PC-3 (cell line): Measurements from ENCODE around the gene CEBPA. TPM values are rescaled to one million over a fixed set of nuclear protein-coding genes. Genes with fewer than 3 reads are reported as not detected.

ENCODE experiments used
- ATAC-seq: fragments of 200-7000 bp; cut with Tn5 transposase; 2 replicates; pipeline ENCODE4 v1.9.1; 2020; ENCODE audit warnings: mild to moderate bottlenecking, moderate library complexity
- BruUV-seq: library from RNA; stranded (reverse); fragments of 400-500 nt; replicated peaks from 2 replicates; lab custom pipeline; 2021; lab: Mats Ljungman, UMichigan
- CTCF ChIA-PET: fragments of 300-600 bp; sonication (Branson Sonifier 250); formaldehyde crosslinking; loops from one replicate; lab custom pipeline; 2022; ENCODE audit warnings: antibody characterized with exemption; lab: Charles Lee
- POLR2A ChIA-PET: fragments of 300-600 bp; sonication (Branson Sonifier 250); formaldehyde crosslinking; loops from one replicate; lab custom pipeline; 2022; ENCODE audit warnings: antibody characterized with exemption; ENCODE audit not compliant: unreplicated experiment; lab: Charles Lee
- DNase-seq: peaks from one replicate; pipeline ENCODE4 v3.0.0-alpha.2; 2015
- H2AFZ ChIP-seq: fragments of 300-600 bp; sonication (generic); 2 replicates; pipeline ENCODE4 v1.6.0; 2016; ENCODE audit warnings: antibody characterized with exemption, low read length
- H3F3A ChIP-seq: fragments of 300-600 bp; sonication (generic); one replicate; pipeline ENCODE4 v1.6.0; 2017; ENCODE audit warnings: antibody characterized with exemption, low read length, control low read depth, mild to moderate bottlenecking; ENCODE audit not compliant: unreplicated experiment
- H3K27ac ChIP-seq: fragments of 300-600 bp; sonication (generic); 2 replicates; pipeline ENCODE4 v1.5.1; 2016; ENCODE audit warnings: mild to moderate bottlenecking, low read length
- H3K27me3 ChIP-seq: fragments of 300-600 bp; sonication (generic); 2 replicates; pipeline ENCODE4 v1.6.1; 2016; ENCODE audit warnings: low read length, mixed read lengths
- H3K36me3 ChIP-seq: fragments of 300-600 bp; sonication (generic); 2 replicates; pipeline ENCODE4 v1.6.1; 2016; ENCODE audit warnings: low read depth, mixed run types, low read length, mixed read lengths
- H3K4me1 ChIP-seq: fragments of 300-600 bp; sonication (generic); 2 replicates; pipeline ENCODE4 v1.5.1; 2016; ENCODE audit warnings: low read length; ENCODE audit not compliant: insufficient read depth
- H3K4me2 ChIP-seq: fragments of 300-600 bp; sonication (generic); 2 replicates; pipeline ENCODE4 v1.6.0; 2016; ENCODE audit warnings: low read length
- H3K4me3 ChIP-seq: fragments of 300-600 bp; sonication (generic); 2 replicates; pipeline ENCODE4 v1.5.1; 2016; ENCODE audit warnings: mild to moderate bottlenecking, low read length, mixed read lengths
- H3K79me2 ChIP-seq: fragments of 300-600 bp; sonication (generic); 2 replicates; pipeline ENCODE4 v1.6.1; 2017; ENCODE audit warnings: low read length, mixed read lengths
- H3K9ac ChIP-seq: fragments of 300-600 bp; sonication (generic); 2 replicates; pipeline ENCODE4 v1.6.0; 2016; ENCODE audit warnings: mild to moderate bottlenecking, low read length
- H3K9me2 ChIP-seq: fragments of 300-600 bp; sonication (generic); replicated peaks from 2 replicates; pipeline ENCODE4 v1.6.1; 2016; ENCODE audit warnings: mixed run types, low read length, mixed read lengths
- H3K9me3 ChIP-seq: fragments of 300-600 bp; sonication (generic); 2 replicates; pipeline ENCODE4 v1.6.1; 2016; ENCODE audit warnings: low read length, mixed read lengths
- H4K20me1 ChIP-seq: fragments of 300-600 bp; sonication (generic); 2 replicates; pipeline ENCODE4 v1.6.1; 2016; ENCODE audit warnings: low read length, mixed read lengths
- CTCF ChIP-seq: fragments of 300-600 bp; sonication (generic); conservative IDR thresholded peaks from 2 replicates; pipeline ENCODE4 v1.5.1; 2017; ENCODE audit warnings: antibody characterized with exemption, low read depth, mild to moderate bottlenecking, low read length
- EZH2 ChIP-seq: fragments of 300-600 bp; sonication (generic); IDR thresholded peaks from one replicate; pipeline ENCODE4 v1.6.1; 2017; ENCODE audit warnings: antibody characterized with exemption, mild to moderate bottlenecking, low read length; ENCODE audit not compliant: unreplicated experiment
- EZH2phosphoT487 ChIP-seq: fragments of 300-600 bp; sonication (generic); IDR thresholded peaks from 2 replicates; pipeline ENCODE4 v1.6.1; 2018; ENCODE audit warnings: mild to moderate bottlenecking, antibody characterized with exemption, low read length, borderline replicate concordance
- intact Hi-C: fragments of 100-400 bp; cut with micrococcal nuclease; formaldehyde crosslinking; loops from 2 replicates; pipeline ENCODE4 v1.9.0; 2023
- total RNA-seq: library from RNA; depleted of rRNA; stranded (reverse); fragments of >200 nt; gene quantifications from 2 replicates; pipeline ENCODE4 v1.2.3, GENCODE V29; 2014

CEBPA gene
- total RNA-seq, 1 experiment from 2014 or later, result 2.9 TPM

- TF ChIP-seq EZH2, result no peak
- TF ChIP-seq EZH2phosphoT487, result no peak
- TF ChIP-seq CTCF, result no peak
- intact Hi-C loops, result no loop called here
- POLR2A ChIA-PET, result no interaction called here
- no peaks in the 10 kb centered on the region for H3K27me3 ChIP-seq
- no peak overlapping the region for H3K9ac ChIP-seq
- no peaks in the 10 kb centered on the region for H3K4me1 ChIP-seq
- H3K27ac ChIP-seq, result no peak overlapping the region
- H4K20me1 ChIP-seq, result no peaks in the 10 kb centered on the region
- H3K4me3 ChIP-seq, result no peak overlapping the region
- DNase-seq (no peak), ATAC-seq (no peak)
- no peaks in the 10 kb centered on the region for H3K79me2 ChIP-seq
- H2AFZ ChIP-seq, result no peak overlapping the region
- H3K9me2 ChIP-seq, result no peaks in the 10 kb centered on the region
- H3F3A ChIP-seq, result no peaks in the 10 kb centered on the region
- CTCF ChIA-PET, result no interaction called here
- no peaks in the 10 kb centered on the region for H3K9me3 ChIP-seq
- H3K4me2 ChIP-seq, result no peak overlapping the region
- no TSS peak for BruUV-seq
- no peaks in the 10 kb centered on the region for H3K36me3 ChIP-seq
Observed at GRCh38 chr19:33260628-33261418, 41.5 kb downstream of the CEBPA start.

GRCh38 chr19:33259539-33259938 lies 42.8 kb downstream of the CEBPA start:
- ChIA-PET CTCF (no interaction called here), POLR2A (interaction anchor here (0.6 kb wide), 1 partner anchor 73 kb away, joined by 4 read pairs; no protein-coding TSS in a partner anchor)
- no peaks in the 10 kb centered on the region for H3K9me2 ChIP-seq
- H3K4me1 ChIP-seq, result no peaks in the 10 kb centered on the region
- H3F3A ChIP-seq, result no peaks in the 10 kb centered on the region
- ATAC-seq, result no peak
- H4K20me1 ChIP-seq, result no peaks in the 10 kb centered on the region
- H3K4me3 ChIP-seq, result no peak overlapping the region
- no peak overlapping the region for H3K9ac ChIP-seq
- no peaks in the 10 kb centered on the region for H3K36me3 ChIP-seq
- H3K27me3 ChIP-seq, result no peaks in the 10 kb centered on the region
- TF ChIP-seq CTCF, result no peak
- intact Hi-C loops, result no loop called here
- H3K27ac ChIP-seq, result no peak overlapping the region
- no TSS peak for BruUV-seq
- H3K79me2 ChIP-seq, result no peaks in the 10 kb centered on the region
- H2AFZ ChIP-seq, result no peak overlapping the region
- no peaks in the 10 kb centered on the region for H3K9me3 ChIP-seq
- DNase-seq, result no peak
- no peak overlapping the region for H3K4me2 ChIP-seq

- ChIA-PET CTCF (no interaction called here), POLR2A (no interaction called here)
- H3K36me3 ChIP-seq, result no peaks in the 10 kb centered on the region
- H3K4me1 ChIP-seq, result no peaks in the 10 kb centered on the region
- H3K9me3 ChIP-seq, result no peaks in the 10 kb centered on the region
- no peak overlapping the region for H3K9ac ChIP-seq
- TF ChIP-seq EZH2, result no peak
- no peak for TF ChIP-seq EZH2phosphoT487
- no peak for TF ChIP-seq CTCF
- H3F3A ChIP-seq, result no peaks in the 10 kb centered on the region
- no peaks in the 10 kb centered on the region for H4K20me1 ChIP-seq
- no peaks in the 10 kb centered on the region for H3K27me3 ChIP-seq
- H3K4me3 ChIP-seq, result no peak overlapping the region
- H3K27ac ChIP-seq, result no peak overlapping the region
- intact Hi-C loops, result no loop called here
- no peak for ATAC-seq
- no peaks in the 10 kb centered on the region for H3K9me2 ChIP-seq
- no peak overlapping the region for H2AFZ ChIP-seq
- DNase-seq, result no peak
- no peaks in the 10 kb centered on the region for H3K79me2 ChIP-seq
- no TSS peak for BruUV-seq
- H3K4me2 ChIP-seq, result no peak overlapping the region
Observed at GRCh38 chr19:33257828-33258227, 44.5 kb downstream of the CEBPA start.
